GM23338 (cell line): Measurements from ENCODE around the gene B4GALNT1. TPM values are rescaled to one million over a fixed set of nuclear protein-coding genes. Genes with fewer than 3 reads are reported as not detected.
A peak's percentile ranks its signal among the peaks of the same experiment; 100 is the strongest.
"Not testable (repeated sequence)": the region's sequence is repeated elsewhere in the genome, so short reads cannot be mapped to it uniquely, and the experiment has no call there.

Experiments
- ATAC-seq: fragments of 200-7000 bp; cut with Tn5 transposase; 3 replicates; pipeline ENCODE4 v1.9.1; 2020
- DNase-seq: peaks from one replicate; pipeline ENCODE4 v3.0.0-alpha.2; 2015; ENCODE audit warnings: low spot score
- H2AFZ ChIP-seq: fragments of 200-600 bp; sonication (generic); 2 replicates; pipeline ENCODE4 v1.8.0; 2016; ENCODE audit warnings: antibody characterized with exemption, mild to moderate bottlenecking, moderate library complexity
- H3F3A ChIP-seq: fragments of 200-600 bp; sonication (generic); replicated peaks from 2 replicates; pipeline ENCODE4 v1.8.0; 2017; ENCODE audit warnings: antibody characterized with exemption, mixed run types, low read depth
- H3K27ac ChIP-seq: fragments of 200-600 bp; sonication (generic); 2 replicates; pipeline ENCODE4 v1.6.1; 2016; ENCODE audit warnings: low read depth
- H3K27me3 ChIP-seq: fragments of 200-600 bp; sonication (generic); 2 replicates; pipeline ENCODE4 v1.8.0; 2016; ENCODE audit warnings: mild to moderate bottlenecking, mixed run types, moderate library complexity; ENCODE audit not compliant: insufficient read depth
- H3K36me3 ChIP-seq: fragments of 200-600 bp; sonication (generic); 2 replicates; pipeline ENCODE4 v1.8.0; 2016; ENCODE audit warnings: mild to moderate bottlenecking; ENCODE audit not compliant: insufficient read depth
- H3K4me1 ChIP-seq: fragments of 200-600 bp; sonication (generic); 2 replicates; pipeline ENCODE4 v1.8.0; 2016; ENCODE audit warnings: mild to moderate bottlenecking, moderate library complexity; ENCODE audit not compliant: insufficient read depth
- H3K4me2 ChIP-seq: fragments of 200-600 bp; sonication (generic); 2 replicates; pipeline ENCODE4 v1.7.1; 2017; ENCODE audit warnings: mixed run types
- H3K4me3 ChIP-seq: fragments of 200-600 bp; sonication (generic); 2 replicates; pipeline ENCODE4 v1.6.1; 2016; ENCODE audit warnings: mixed run types
- H3K79me2 ChIP-seq: fragments of 200-600 bp; sonication (generic); replicated peaks from 2 replicates; pipeline ENCODE4 v1.8.0; 2017; ENCODE audit warnings: mild to moderate bottlenecking; ENCODE audit not compliant: insufficient read depth
- H3K9me2 ChIP-seq: fragments of 200-600 bp; sonication (generic); 2 replicates; pipeline ENCODE4 v1.8.0; 2017; ENCODE audit not compliant: insufficient read depth
- H4K20me1 ChIP-seq: fragments of 200-600 bp; sonication (generic); replicated peaks from 2 replicates; pipeline ENCODE4 v1.8.0; 2017; ENCODE audit warnings: mild to moderate bottlenecking; ENCODE audit not compliant: insufficient read depth
- H3K27ac Mint-ChIP-seq: 2 replicates; pipeline ENCODE4 v1.8.0; 2020; ENCODE audit warnings: inconsistent platforms, mild to moderate bottlenecking, moderate library complexity, mixed read lengths
- H3K27me3 Mint-ChIP-seq: 3 replicates; pipeline ENCODE4 v1.8.0; 2022; ENCODE audit warnings: low read depth, mild to moderate bottlenecking, moderate library complexity, mixed read lengths, inconsistent platforms; ENCODE audit not compliant: insufficient read depth, poor library complexity
- H3K36me3 Mint-ChIP-seq: 3 replicates; pipeline ENCODE4 v1.8.0; 2021; ENCODE audit warnings: low read depth, mild to moderate bottlenecking, inconsistent platforms, moderate library complexity, mixed read lengths
- H3K4me1 Mint-ChIP-seq: 3 replicates; pipeline ENCODE4 v1.8.0; 2020; ENCODE audit warnings: mild to moderate bottlenecking, inconsistent platforms, mixed read lengths
- H3K4me3 Mint-ChIP-seq: 3 replicates; pipeline ENCODE4 v1.8.0; 2021; ENCODE audit warnings: moderate library complexity, mild to moderate bottlenecking, inconsistent platforms, mixed read lengths
- H3K9me3 Mint-ChIP-seq: 3 replicates; pipeline ENCODE4 v1.8.0; 2020; ENCODE audit warnings: moderate library complexity, mild to moderate bottlenecking, inconsistent platforms, mixed read lengths
- EZH2phosphoT487 ChIP-seq: fragments of 200-600 bp; sonication (generic); IDR thresholded peaks from one replicate; pipeline ENCODE4 v1.8.1; 2018; ENCODE audit warnings: antibody characterized with exemption; ENCODE audit not compliant: unreplicated experiment
- ZNF331 ChIP-seq: fragments of 250-450 bp; sonication (Bioruptor Pico); IDR thresholded peaks from 2 replicates; pipeline ENCODE4 v1.5.0; 2020; ENCODE audit warnings: low read depth, mild to moderate bottlenecking, moderate library complexity
- polyA plus RNA-seq: library from polyadenylated mRNA; unstranded; fragments of >200 nt; fragmentation: Nextera tagmentation; extraction: Ambion mirVana; gene quantifications from 2 replicates; pipeline ENCODE4 v1.2.1, GENCODE V29; 2016
- total RNA-seq: library from RNA; depleted of rRNA; stranded (reverse); fragments of >200 nt; shearing (Covaris generic); gene quantifications from 2 replicates; pipeline ENCODE4 v1.2.3, GENCODE V29; 2014
- TF ChIP-seq, protein P1 (sequence below): IDR thresholded peaks from one replicate; pipeline ENCODE4 v1.6.1; 2018; ENCODE audit warnings: antibody characterized with exemption; ENCODE audit not compliant: unreplicated experiment

The B4GALNT1 gene
- total and polyA plus RNA-seq, 2 experiments from 2014 or later, result 1.3 to 2.4 TPM

DNA sequence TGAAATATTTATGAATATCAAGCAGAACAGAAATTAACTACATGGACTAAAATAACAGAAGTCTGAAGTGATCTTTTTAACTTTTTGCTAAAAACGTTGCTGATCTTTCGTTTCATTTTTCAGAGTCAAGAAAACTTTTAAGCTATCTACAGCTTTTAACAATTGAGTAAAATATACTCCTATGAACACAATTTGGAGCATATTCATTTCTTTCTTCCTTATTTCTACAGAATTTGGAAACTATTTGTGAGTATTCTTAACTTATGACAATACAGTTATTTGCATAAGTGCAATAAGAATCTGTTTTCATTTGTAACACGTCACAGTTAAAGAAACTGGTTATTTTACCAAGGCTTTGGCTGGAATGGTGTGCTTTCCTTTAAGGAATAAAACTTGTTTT, 21.0 kb upstream of the B4GALNT1 start (continued):
- no peak for TF ChIP-seq ZNF331 (CRISPR knock-in tag)
- TF ChIP-seq, protein P1, sequence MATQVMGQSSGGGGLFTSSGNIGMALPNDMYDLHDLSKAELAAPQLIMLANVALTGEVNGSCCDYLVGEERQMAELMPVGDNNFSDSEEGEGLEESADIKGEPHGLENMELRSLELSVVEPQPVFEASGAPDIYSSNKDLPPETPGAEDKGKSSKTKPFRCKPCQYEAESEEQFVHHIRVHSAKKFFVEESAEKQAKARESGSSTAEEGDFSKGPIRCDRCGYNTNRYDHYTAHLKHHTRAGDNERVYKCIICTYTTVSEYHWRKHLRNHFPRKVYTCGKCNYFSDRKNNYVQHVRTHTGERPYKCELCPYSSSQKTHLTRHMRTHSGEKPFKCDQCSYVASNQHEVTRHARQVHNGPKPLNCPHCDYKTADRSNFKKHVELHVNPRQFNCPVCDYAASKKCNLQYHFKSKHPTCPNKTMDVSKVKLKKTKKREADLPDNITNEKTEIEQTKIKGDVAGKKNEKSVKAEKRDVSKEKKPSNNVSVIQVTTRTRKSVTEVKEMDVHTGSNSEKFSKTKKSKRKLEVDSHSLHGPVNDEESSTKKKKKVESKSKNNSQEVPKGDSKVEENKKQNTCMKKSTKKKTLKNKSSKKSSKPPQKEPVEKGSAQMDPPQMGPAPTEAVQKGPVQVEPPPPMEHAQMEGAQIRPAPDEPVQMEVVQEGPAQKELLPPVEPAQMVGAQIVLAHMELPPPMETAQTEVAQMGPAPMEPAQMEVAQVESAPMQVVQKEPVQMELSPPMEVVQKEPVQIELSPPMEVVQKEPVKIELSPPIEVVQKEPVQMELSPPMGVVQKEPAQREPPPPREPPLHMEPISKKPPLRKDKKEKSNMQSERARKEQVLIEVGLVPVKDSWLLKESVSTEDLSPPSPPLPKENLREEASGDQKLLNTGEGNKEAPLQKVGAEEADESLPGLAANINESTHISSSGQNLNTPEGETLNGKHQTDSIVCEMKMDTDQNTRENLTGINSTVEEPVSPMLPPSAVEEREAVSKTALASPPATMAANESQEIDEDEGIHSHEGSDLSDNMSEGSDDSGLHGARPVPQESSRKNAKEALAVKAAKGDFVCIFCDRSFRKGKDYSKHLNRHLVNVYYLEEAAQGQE, result no peak
- TF ChIP-seq EZH2phosphoT487, result no peak

GRCh38 chr12:57646659-57647049, 13.7 kb upstream of the B4GALNT1 start:
- not testable (repeated sequence) for H3K4me1 Mint-ChIP-seq, H3K27me3 Mint-ChIP-seq, H4K20me1 ChIP-seq, H3K27me3 ChIP-seq, H3F3A ChIP-seq, H3K4me1 ChIP-seq, H3K27ac Mint-ChIP-seq, H3K79me2 ChIP-seq, ATAC-seq, H3K4me3 Mint-ChIP-seq, DNase-seq, H2AFZ ChIP-seq, H3K4me2 ChIP-seq, H3K4me3 ChIP-seq, H3K9me2 ChIP-seq, H3K27ac ChIP-seq, H3K36me3 ChIP-seq
- H3K36me3 Mint-ChIP-seq, result peaks cover 16% of the 10 kb centered on the region; the same call in 2 of the 3 replicates
- H3K9me3 Mint-ChIP-seq, result peaks cover 41% of the 10 kb centered on the region

GRCh38 chr12:57645990-57646658, 13.1 kb upstream of the B4GALNT1 start:
- not testable (repeated sequence) for H3K27ac ChIP-seq, H3K79me2 ChIP-seq, H3K27me3 Mint-ChIP-seq, H2AFZ ChIP-seq, H3K27ac Mint-ChIP-seq, H3K4me3 ChIP-seq, H3K4me1 Mint-ChIP-seq, H4K20me1 ChIP-seq, H3K27me3 ChIP-seq, ATAC-seq, H3K9me2 ChIP-seq, H3F3A ChIP-seq, H3K4me3 Mint-ChIP-seq, H3K4me2 ChIP-seq, H3K36me3 ChIP-seq
- Mint-ChIP-seq H3K36me3 (peaks cover 16% of the 10 kb centered on the region; the same call in 2 of the 3 replicates), H3K9me3 (peaks cover 41% of the 10 kb centered on the region)
- DNase-seq, result peak; percentile 84
- H3K4me1 ChIP-seq, result peaks cover 13% of the 10 kb centered on the region
